ENCODE measurements around the gene EPN1.

Gene EPN1

GRCh38 chr19:55674841-55675660 is at the start of gene EPN1:
Gene EPN1 (plus strand): TSS chr19:55675226. CDS start chr19:55678628, 3,402 bp downstream.
- Histone ChIP-seq H3K27me3 (ENCODE audit: control insufficient read depth, insufficient read depth, low read length) (no peaks in the 10 kb centered on the region), H3K9me3 (ENCODE audit: control insufficient read depth, low read length) (no peaks in the 10 kb centered on the region), H3K4me1 (ENCODE audit: control insufficient read depth, insufficient read depth, low read length) (peaks cover 34% of the 10 kb centered on the region), H3K36me3 (ENCODE audit: control insufficient read depth, insufficient read depth, low read length) (peaks cover 17% of the 10 kb centered on the region), H3K9ac (ENCODE audit: low read length) (peak within 1 kb of the TSS; percentile 91), H3K4me3 (ENCODE audit: low read length) (peak within 1 kb of the TSS; percentile 96)

- H3K9ac ChIP-seq (ENCODE audit: low read length) = no peak overlapping the region
- peaks cover 14% of the 10 kb centered on the region for H3K4me1 ChIP-seq (ENCODE audit: control insufficient read depth, insufficient read depth, low read length)
- no peaks in the 10 kb centered on the region for H3K9me3 ChIP-seq (ENCODE audit: control insufficient read depth, low read length)
- no peaks in the 10 kb centered on the region for H3K27me3 ChIP-seq (ENCODE audit: control insufficient read depth, insufficient read depth, low read length)
- no peaks in the 10 kb centered on the region for H3K36me3 ChIP-seq (ENCODE audit: control insufficient read depth, insufficient read depth, low read length)
- no peak overlapping the region for H3K4me3 ChIP-seq (ENCODE audit: low read length)
Measured at GRCh38 chr19:55626350-55626749, 48.7 kb upstream of the EPN1 start.

GRCh38 chr19:55632463-55632834 is 42.6 kb upstream of the EPN1 start:
- H3K9me3 ChIP-seq (ENCODE audit: control insufficient read depth, low read length) = no peaks in the 10 kb centered on the region
- no peaks in the 10 kb centered on the region for H3K36me3 ChIP-seq (ENCODE audit: control insufficient read depth, insufficient read depth, low read length)
- H3K4me1 ChIP-seq (ENCODE audit: control insufficient read depth, insufficient read depth, low read length) = peaks cover 23% of the 10 kb centered on the region
- H3K9ac ChIP-seq (ENCODE audit: low read length) = peak overlapping the region; percentile 57
- no peaks in the 10 kb centered on the region for H3K27me3 ChIP-seq (ENCODE audit: control insufficient read depth, insufficient read depth, low read length)
- H3K4me3 ChIP-seq (ENCODE audit: low read length) = no peak overlapping the region

GRCh38 chr19:55633861-55634260 is 41.2 kb upstream of the EPN1 start:
- peaks cover 23% of the 10 kb centered on the region for H3K4me1 ChIP-seq (ENCODE audit: control insufficient read depth, insufficient read depth, low read length)
- H3K9ac ChIP-seq (ENCODE audit: low read length) = no peak overlapping the region
- no peaks in the 10 kb centered on the region for H3K9me3 ChIP-seq (ENCODE audit: control insufficient read depth, low read length)
- no peaks in the 10 kb centered on the region for H3K36me3 ChIP-seq (ENCODE audit: control insufficient read depth, insufficient read depth, low read length)
- H3K27me3 ChIP-seq (ENCODE audit: control insufficient read depth, insufficient read depth, low read length) = no peaks in the 10 kb centered on the region
- H3K4me3 ChIP-seq (ENCODE audit: low read length) = no peak overlapping the region

GRCh38 chr19:55635334-55635717 is 39.7 kb upstream of the EPN1 start:
- Histone ChIP-seq H3K4me1 (ENCODE audit: control insufficient read depth, insufficient read depth, low read length) (peaks cover 29% of the 10 kb centered on the region), H3K9me3 (ENCODE audit: control insufficient read depth, low read length) (no peaks in the 10 kb centered on the region), H3K4me3 (ENCODE audit: low read length) (peak overlapping the region; percentile 87), H3K9ac (ENCODE audit: low read length) (peak overlapping the region; percentile 99), H3K36me3 (ENCODE audit: control insufficient read depth, insufficient read depth, low read length) (no peaks in the 10 kb centered on the region), H3K27me3 (ENCODE audit: control insufficient read depth, insufficient read depth, low read length) (no peaks in the 10 kb centered on the region)

GRCh38 chr19:55635856-55636440 is 39.1 kb upstream of the EPN1 start:
- Histone ChIP-seq H3K27me3 (ENCODE audit: control insufficient read depth, insufficient read depth, low read length) (no peaks in the 10 kb centered on the region), H3K4me1 (ENCODE audit: control insufficient read depth, insufficient read depth, low read length) (peaks cover 34% of the 10 kb centered on the region), H3K36me3 (ENCODE audit: control insufficient read depth, insufficient read depth, low read length) (no peaks in the 10 kb centered on the region), H3K9me3 (ENCODE audit: control insufficient read depth, low read length) (no peaks in the 10 kb centered on the region), H3K9ac (ENCODE audit: low read length) (peak overlapping the region; percentile 99), H3K4me3 (ENCODE audit: low read length) (peak overlapping the region; percentile 87)

- Histone ChIP-seq H3K27me3 (ENCODE audit: control insufficient read depth, insufficient read depth, low read length) (no peaks in the 10 kb centered on the region), H3K4me3 (ENCODE audit: low read length) (no peak overlapping the region), H3K9ac (ENCODE audit: low read length) (no peak overlapping the region), H3K9me3 (ENCODE audit: control insufficient read depth, low read length) (no peaks in the 10 kb centered on the region), H3K36me3 (ENCODE audit: control insufficient read depth, insufficient read depth, low read length) (no peaks in the 10 kb centered on the region), H3K4me1 (ENCODE audit: control insufficient read depth, insufficient read depth, low read length) (peaks cover 36% of the 10 kb centered on the region)
Measured at GRCh38 chr19:55636723-55637122, 38.3 kb upstream of the EPN1 start.

- Histone ChIP-seq H3K4me1 (ENCODE audit: control insufficient read depth, insufficient read depth, low read length) (peaks cover 37% of the 10 kb centered on the region), H3K36me3 (ENCODE audit: control insufficient read depth, insufficient read depth, low read length) (no peaks in the 10 kb centered on the region), H3K9me3 (ENCODE audit: control insufficient read depth, low read length) (no peaks in the 10 kb centered on the region), H3K4me3 (ENCODE audit: low read length) (no peak overlapping the region), H3K9ac (ENCODE audit: low read length) (no peak overlapping the region), H3K27me3 (ENCODE audit: control insufficient read depth, insufficient read depth, low read length) (no peaks in the 10 kb centered on the region)
Measured at GRCh38 chr19:55637534-55637933, 37.5 kb upstream of the EPN1 start.

- Histone ChIP-seq H3K4me1 (ENCODE audit: control insufficient read depth, insufficient read depth, low read length) (peaks cover 46% of the 10 kb centered on the region), H3K4me3 (ENCODE audit: low read length) (no peak overlapping the region), H3K9me3 (ENCODE audit: control insufficient read depth, low read length) (no peaks in the 10 kb centered on the region), H3K9ac (ENCODE audit: low read length) (no peak overlapping the region), H3K36me3 (ENCODE audit: control insufficient read depth, insufficient read depth, low read length) (no peaks in the 10 kb centered on the region), H3K27me3 (ENCODE audit: control insufficient read depth, insufficient read depth, low read length) (no peaks in the 10 kb centered on the region)
Measured at GRCh38 chr19:55638864-55639359, 36.1 kb upstream of the EPN1 start.

- H3K36me3 ChIP-seq (ENCODE audit: control insufficient read depth, insufficient read depth, low read length) = no peaks in the 10 kb centered on the region
- peaks cover 55% of the 10 kb centered on the region for H3K4me1 ChIP-seq (ENCODE audit: control insufficient read depth, insufficient read depth, low read length)
- H3K9ac ChIP-seq (ENCODE audit: low read length) = peak overlapping the region; percentile 78
- H3K4me3 ChIP-seq (ENCODE audit: low read length) = peak overlapping the region; percentile 36
- no peaks in the 10 kb centered on the region for H3K27me3 ChIP-seq (ENCODE audit: control insufficient read depth, insufficient read depth, low read length)
- no peaks in the 10 kb centered on the region for H3K9me3 ChIP-seq (ENCODE audit: control insufficient read depth, low read length)
Measured at GRCh38 chr19:55640043-55640576, 34.9 kb upstream of the EPN1 start.

GRCh38 chr19:55640577-55641425 is 34.2 kb upstream of the EPN1 start, which contains the start of gene ZNF580:
Gene ZNF580 (plus strand): TSS chr19:55641002. CDS start chr19:55642509, 1,507 bp downstream.
- Histone ChIP-seq H3K4me3 (ENCODE audit: low read length) (peak within 1 kb of the TSS; percentile 36), H3K27me3 (ENCODE audit: control insufficient read depth, insufficient read depth, low read length) (no peaks in the 10 kb centered on the region), H3K9ac (ENCODE audit: low read length) (peak within 1 kb of the TSS; percentile 78), H3K36me3 (ENCODE audit: control insufficient read depth, insufficient read depth, low read length) (no peaks in the 10 kb centered on the region), H3K9me3 (ENCODE audit: control insufficient read depth, low read length) (no peaks in the 10 kb centered on the region), H3K4me1 (ENCODE audit: control insufficient read depth, insufficient read depth, low read length) (peaks cover 49% of the 10 kb centered on the region)

Data from mucosa of stomach (tissue), 1 donor.